Ectodermal cell (in vitro differentiated cells): ENCODE measurements around the gene IFT20.
A peak's percentile ranks its signal among the peaks of the same experiment; 100 is the strongest.

ENCODE experiments used
- H3K27ac ChIP-seq: 2 replicates; pipeline ENCODE4 v1.7.0; 2013; ENCODE audit warnings: mild to moderate bottlenecking, low read depth, low read length; ENCODE audit not compliant: insufficient read depth, poor library complexity, severe bottlenecking
- H3K27me3 ChIP-seq: 2 replicates; pipeline ENCODE4 v1.7.0; 2013; ENCODE audit warnings: mild to moderate bottlenecking, low read length; ENCODE audit not compliant: insufficient read depth, control insufficient read depth, poor library complexity, severe bottlenecking
- H3K36me3 ChIP-seq: one replicate; pipeline ENCODE4 v1.7.0; 2013; ENCODE audit warnings: low read length; ENCODE audit not compliant: control insufficient read depth, insufficient read depth
- H3K4me1 ChIP-seq: one replicate; pipeline ENCODE4 v1.7.0; 2013; ENCODE audit warnings: low read length; ENCODE audit not compliant: control insufficient read depth, insufficient read depth
- H3K4me3 ChIP-seq: 2 replicates; pipeline ENCODE4 v1.7.0; 2013; ENCODE audit warnings: low read depth, low read length, control low read depth; ENCODE audit not compliant: insufficient read depth
- H3K9me3 ChIP-seq: 2 replicates; pipeline ENCODE4 v1.7.0; 2013; ENCODE audit warnings: mild to moderate bottlenecking, low read length, moderate library complexity; ENCODE audit not compliant: control insufficient read depth
- WGBS, 2 experiments: methylation state at CpG; one replicate each; pipeline ENCODE4 v1.1.7; 2013; ENCODE audit warnings: missing lambda C conversion rate in 2 of 2; 5-methylcytosine and 5-hydroxymethylcytosine counted together

Gene IFT20

DNA sequence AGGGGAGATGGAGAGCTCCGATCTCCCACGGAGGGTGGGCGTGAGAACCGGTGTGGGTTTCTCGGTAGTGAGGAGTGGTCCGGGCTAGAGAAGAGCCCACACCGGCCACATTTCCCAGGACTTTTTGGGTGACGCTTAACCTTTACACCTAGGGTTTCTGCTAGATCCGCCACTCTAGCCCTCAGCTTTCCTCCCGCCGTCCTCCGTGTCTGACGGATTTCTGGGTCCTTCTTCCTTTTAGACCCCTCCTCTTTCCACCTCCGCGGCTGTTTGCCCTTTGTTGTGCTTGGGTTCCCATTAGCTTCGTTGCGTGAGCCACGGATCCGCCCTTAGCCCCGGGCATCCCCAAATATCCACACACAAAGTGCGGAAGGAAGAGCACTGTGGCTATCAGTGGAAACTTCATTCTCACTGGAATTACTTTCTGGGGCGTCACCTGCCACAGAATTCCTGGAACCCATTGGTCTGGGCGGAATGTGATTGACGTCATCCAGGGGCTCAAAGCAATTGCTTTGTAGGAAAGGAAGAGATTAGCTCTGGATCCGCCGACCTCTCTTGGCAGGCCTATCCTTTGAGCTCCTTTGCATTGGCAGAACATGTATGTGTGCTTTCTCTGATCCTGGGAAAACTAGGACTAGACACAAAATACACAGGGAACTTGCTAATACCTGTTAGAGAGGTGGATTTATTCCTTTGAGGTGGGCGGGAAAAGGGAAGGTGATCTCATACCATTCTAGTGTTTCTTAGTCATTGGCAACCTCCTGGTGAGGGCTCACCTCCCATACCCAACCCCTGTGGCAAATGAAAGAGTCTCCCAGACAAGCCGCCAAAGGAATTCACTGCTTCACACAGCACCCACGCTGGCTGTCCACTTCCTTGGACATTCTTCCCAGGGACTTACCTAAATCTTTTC, 943 bp upstream of the IFT20 start:
- Histone ChIP-seq H3K4me3 (peak overlapping the region; percentile 98), H3K4me1 (peaks cover 12% of the 10 kb centered on the region), H3K36me3 (no peaks in the 10 kb centered on the region), H3K9me3 (no peaks in the 10 kb centered on the region), H3K27me3 (no peaks in the 10 kb centered on the region), H3K27ac (peak overlapping the region; percentile 94)
- 3 to 5% methylated on average over 29 of the region's 29 CpGs for WGBS, 2 experiments

DNA sequence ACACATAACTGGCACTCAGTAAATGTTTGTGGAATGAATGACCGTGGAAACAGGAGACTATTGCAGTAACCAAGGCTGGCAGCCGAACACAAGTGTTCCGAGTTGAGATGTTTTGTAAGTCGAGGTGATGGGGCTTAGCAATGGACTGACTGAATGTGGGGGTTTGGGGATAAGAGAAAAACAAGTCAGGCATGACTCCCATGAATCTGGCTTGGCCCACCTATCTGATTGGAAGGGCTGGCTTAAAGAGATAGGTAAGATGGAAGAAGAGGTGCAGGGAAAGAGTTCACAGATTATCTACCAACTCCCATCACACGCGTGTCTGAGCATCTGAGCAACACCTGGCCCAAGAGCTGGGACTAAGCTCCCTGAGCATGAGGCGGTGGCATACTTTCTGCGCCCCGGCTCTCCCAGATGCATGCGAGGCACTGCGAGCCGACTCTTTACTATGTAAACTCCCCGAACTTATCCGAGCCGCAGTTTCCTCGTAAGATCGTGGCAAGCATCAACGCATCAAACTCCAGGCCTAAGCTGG, 539 bp downstream of the IFT20 start:
- H3K4me1 ChIP-seq, result peaks cover 12% of the 10 kb centered on the region
- H3K9me3 ChIP-seq, result no peaks in the 10 kb centered on the region
- 20 to 21% methylated on average over 18 of the region's 18 CpGs for WGBS, 2 experiments
- H3K4me3 ChIP-seq, result peak overlapping the region; percentile 98
- peak overlapping the region; percentile 81 for H3K27ac ChIP-seq
- no peaks in the 10 kb centered on the region for H3K27me3 ChIP-seq
- H3K36me3 ChIP-seq, result no peaks in the 10 kb centered on the region

DNA sequence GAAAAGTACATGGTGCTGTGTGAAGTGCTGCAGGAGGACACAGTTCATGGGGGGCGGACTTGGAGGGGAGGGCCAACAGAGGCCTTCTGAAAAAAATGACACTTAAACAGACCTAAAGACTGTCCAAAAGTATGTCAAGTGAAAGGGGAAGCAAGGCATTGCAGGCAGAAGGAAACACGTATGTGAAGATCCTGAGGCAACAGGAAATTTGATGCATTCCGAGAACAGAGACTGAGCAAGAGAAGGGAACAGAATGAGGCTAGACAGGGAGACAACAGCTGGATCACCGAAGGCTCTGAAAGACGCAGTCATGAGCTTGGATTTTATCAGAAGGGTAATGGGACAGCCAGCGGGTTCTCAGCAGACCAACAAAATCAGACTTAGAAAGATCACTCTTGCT, 1.1 kb downstream of the IFT20 start:
- Histone ChIP-seq H3K27me3 (no peaks in the 10 kb centered on the region), H3K36me3 (peaks cover 2% of the 10 kb centered on the region), H3K27ac (no peak overlapping the region), H3K9me3 (no peaks in the 10 kb centered on the region), H3K4me1 (peaks cover 14% of the 10 kb centered on the region), H3K4me3 (peak overlapping the region; percentile 98)
- 85% methylated on average over 6 of the region's 6 CpGs for WGBS, 2 experiments

DNA sequence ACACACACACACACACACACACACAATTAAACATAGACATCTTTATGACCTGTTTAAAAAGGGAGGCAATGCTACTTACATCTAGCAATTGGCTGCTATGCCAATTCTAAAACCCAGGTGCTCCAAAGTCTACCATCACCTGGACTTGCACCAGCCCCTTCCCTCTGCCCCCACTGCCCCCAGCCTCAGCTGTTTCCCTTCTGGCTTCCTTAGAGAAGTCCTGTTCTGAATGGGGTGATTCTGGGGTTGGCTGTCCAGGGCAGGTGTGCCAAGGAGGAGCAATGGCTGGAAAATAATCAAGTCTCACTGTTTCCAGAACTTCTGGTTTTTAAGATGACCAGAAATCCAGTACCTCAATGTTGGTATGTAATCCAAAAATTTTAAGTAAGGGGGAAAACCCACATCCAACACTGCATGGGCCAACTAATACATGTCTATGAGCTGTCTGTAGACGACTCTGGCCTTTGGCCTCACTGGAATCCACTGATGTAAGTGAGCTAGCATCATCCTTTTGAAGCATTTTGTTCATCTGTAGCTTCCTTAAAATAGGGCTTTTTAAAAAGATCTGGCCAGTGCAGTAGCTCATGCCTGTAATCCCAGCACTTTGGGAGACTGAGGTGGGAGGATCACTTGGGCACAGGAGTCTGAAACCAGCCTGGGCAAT, 2.1 kb downstream of the IFT20 start:
- H3K4me1 ChIP-seq, result peaks cover 24% of the 10 kb centered on the region
- H3K36me3 ChIP-seq, result peaks cover 4% of the 10 kb centered on the region
- no peaks in the 10 kb centered on the region for H3K27me3 ChIP-seq
- H3K4me3 ChIP-seq, result no peak overlapping the region
- H3K27ac ChIP-seq, result no peak overlapping the region
- no peaks in the 10 kb centered on the region for H3K9me3 ChIP-seq
- WGBS, 2 experiments, result 73 to 82% methylated on average over 1 of the region's 1 CpG

DNA sequence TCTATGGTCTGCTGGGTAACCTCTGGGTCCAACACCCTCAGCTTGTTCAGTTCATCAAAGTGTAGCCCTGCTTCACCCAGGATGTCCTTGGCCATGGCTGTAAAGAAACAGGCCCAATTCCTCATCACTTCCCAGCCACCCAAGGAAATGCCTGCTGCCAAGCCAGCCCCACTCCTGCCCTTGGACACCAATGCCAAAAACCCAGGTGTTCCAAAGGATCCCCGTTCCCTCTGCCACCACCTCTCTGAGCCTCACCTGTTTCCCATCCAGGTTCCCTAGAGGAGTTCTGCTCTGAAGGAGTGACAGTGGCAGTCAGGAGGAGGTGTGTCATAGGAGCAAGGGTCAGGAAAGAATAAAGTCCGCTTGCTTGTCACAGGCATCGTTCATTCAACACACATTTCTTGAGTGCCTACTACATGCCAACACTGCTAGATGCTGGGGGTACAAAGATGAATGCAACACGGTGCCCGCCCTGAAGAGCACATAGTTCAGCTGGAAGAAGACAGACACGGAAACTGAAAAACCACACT, 3.3 kb downstream of the IFT20 start:
- Histone ChIP-seq H3K27me3 (no peaks in the 10 kb centered on the region), H3K4me1 (peaks cover 27% of the 10 kb centered on the region), H3K9me3 (no peaks in the 10 kb centered on the region), H3K27ac (no peak overlapping the region), H3K4me3 (no peak overlapping the region), H3K36me3 (peaks cover 4% of the 10 kb centered on the region)
- 92 to 95% methylated on average over 6 of the region's 6 CpGs for WGBS, 2 experiments

DNA sequence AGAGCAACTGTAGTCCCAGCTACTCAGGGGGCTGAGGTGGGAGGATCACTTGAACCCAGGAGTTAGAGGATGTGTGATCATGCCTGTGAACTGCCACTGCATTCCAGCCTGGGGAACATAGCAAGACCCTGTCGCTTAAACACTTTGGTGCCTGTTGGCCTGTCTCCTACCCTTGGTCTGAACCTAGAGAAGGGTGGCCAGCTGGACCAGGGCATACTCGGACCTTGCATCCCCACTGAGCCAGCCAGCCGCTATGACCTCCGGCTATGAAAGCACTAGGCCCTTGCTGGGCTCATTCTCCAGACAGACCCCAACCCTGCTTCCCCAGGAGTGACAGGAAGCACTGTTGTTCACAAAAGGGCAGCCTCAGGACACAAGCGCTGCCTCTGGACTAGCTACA, 4.6 kb downstream of the IFT20 start:
- 90 to 93% methylated on average over 5 of the region's 5 CpGs for WGBS, 2 experiments
- Histone ChIP-seq H3K36me3 (peaks cover 17% of the 10 kb centered on the region), H3K4me3 (no peak overlapping the region), H3K27me3 (no peaks in the 10 kb centered on the region), H3K27ac (no peak overlapping the region), H3K9me3 (no peaks in the 10 kb centered on the region), H3K4me1 (peaks cover 22% of the 10 kb centered on the region)

DNA sequence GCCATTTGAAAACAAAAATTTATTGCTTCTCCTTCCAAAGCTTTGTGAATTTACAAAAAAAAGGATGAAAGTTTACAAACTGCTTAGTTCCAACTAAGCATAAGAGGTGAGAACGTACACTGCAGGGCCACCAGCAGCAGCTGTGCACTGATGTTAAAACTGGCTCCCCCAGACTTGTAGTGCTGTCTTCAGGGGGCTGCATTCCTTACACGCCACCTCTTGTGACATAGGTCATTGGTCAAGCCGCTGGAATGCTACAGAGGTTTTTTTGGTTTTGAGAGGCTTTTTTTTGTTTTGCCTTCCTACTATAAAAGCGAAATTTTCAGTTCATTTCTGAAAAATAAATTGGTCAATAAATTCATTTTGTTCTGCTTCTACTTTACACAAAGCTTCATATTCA, 6.9 kb downstream of the IFT20 start:
- H3K4me3 ChIP-seq, result no peak overlapping the region
- WGBS, 2 experiments, result 70 to 82% methylated on average over 3 of the region's 4 CpGs
- peak overlapping the region; percentile 71 for H3K27ac ChIP-seq
- no peaks in the 10 kb centered on the region for H3K27me3 ChIP-seq
- H3K9me3 ChIP-seq, result no peaks in the 10 kb centered on the region
- H3K4me1 ChIP-seq, result peaks cover 17% of the 10 kb centered on the region
- peaks cover 18% of the 10 kb centered on the region for H3K36me3 ChIP-seq

DNA sequence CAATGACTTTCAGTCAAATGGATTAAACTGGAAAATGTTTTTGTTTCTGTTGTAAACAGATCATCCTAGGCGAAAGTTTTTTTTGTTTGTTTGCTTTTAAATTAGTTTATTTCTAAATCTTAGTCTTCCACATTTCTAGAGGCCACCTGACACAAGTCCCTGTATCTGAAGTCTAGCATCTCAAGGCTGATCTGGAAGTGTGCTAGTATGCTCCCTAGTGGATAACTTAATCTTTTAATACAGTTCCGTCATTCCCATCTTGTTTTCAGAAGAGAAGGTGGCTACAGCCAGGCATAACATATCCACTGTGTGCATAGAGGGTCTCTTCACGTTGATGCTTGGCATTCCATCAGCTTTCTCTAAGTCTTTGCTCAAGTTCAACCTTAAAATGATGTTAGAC, 7.6 kb downstream of the IFT20 start:
- no peaks in the 10 kb centered on the region for H3K27me3 ChIP-seq
- WGBS, 2 experiments, result 89 to 96% methylated on average over 3 of the region's 3 CpGs
- no peaks in the 10 kb centered on the region for H3K9me3 ChIP-seq
- H3K4me1 ChIP-seq, result peaks cover 17% of the 10 kb centered on the region
- no peak overlapping the region for H3K27ac ChIP-seq
- no peak overlapping the region for H3K4me3 ChIP-seq
- H3K36me3 ChIP-seq, result peaks cover 18% of the 10 kb centered on the region

DNA sequence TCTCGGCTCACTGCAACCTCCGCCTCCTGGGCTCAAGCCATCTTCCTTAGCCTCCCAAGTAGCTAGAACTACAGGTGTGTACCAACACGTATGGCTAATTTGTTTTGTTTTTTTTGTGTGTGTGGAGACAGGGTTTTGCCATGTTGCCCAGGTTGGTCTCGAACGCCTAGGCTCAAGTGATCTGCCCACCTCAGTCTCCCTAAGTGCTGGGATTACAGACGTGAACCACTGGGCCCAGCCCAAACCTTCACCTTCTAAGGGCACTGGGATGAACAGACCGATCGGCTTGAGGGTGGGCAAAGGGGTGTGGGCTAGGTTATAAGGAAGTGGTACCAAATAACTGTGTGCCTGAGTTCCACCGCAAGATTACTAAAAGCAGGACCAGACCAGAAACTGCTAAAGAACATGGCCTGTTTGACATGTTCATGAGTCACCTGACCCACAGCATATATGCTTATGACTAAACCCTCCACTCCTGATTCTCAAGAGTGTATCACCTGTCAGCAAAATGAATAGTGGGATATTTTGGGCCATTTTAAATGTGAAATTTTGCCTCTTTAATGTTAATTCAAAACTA, 8.2 kb downstream of the IFT20 start:
- Histone ChIP-seq H3K27me3 (no peaks in the 10 kb centered on the region), H3K36me3 (peaks cover 18% of the 10 kb centered on the region), H3K27ac (no peak overlapping the region)

DNA sequence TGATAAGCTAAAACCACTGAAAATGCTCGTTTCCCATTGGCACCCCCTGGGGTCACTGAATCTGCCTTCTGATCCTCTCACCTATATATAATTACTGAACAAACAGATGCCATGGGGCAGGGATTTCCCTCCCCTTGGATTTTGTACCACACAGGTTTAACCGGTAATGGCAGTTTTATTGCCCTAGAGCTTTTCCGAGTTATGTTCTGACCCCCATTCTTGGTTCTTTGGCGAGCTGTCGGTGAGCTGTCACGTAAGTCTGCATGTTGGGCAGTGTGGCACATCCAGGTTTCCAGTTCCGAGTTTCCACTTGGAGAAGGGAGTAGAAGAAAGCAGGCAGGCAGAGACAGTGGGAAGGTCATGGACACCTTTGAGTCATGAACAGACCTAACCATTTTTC, 9.2 kb downstream of the IFT20 start:
- Histone ChIP-seq H3K27ac (no peak overlapping the region), H3K4me1 (peaks cover 21% of the 10 kb centered on the region), H3K36me3 (peaks cover 18% of the 10 kb centered on the region), H3K4me3 (no peak overlapping the region), H3K27me3 (no peaks in the 10 kb centered on the region), H3K9me3 (no peaks in the 10 kb centered on the region)
- 94 to 95% methylated on average over 7 of the region's 7 CpGs for whole genome bisulfite sequencing, 2 experiments

More for the DNA sequence above, 8.2 kb downstream of the IFT20 start:
- 91 to 96% methylated on average over 9 of the region's 9 CpGs for WGBS, 2 experiments
- peaks cover 17% of the 10 kb centered on the region for H3K4me1 ChIP-seq
- H3K4me3 ChIP-seq, result no peak overlapping the region
- no peaks in the 10 kb centered on the region for H3K9me3 ChIP-seq
